Body of pancreas (tissue), 4 donors: ENCODE results near the gene PDE4A. TPM values are rescaled to one million over a fixed set of nuclear protein-coding genes. Genes with fewer than 3 reads are reported as not detected.
"Not testable (repeated sequence)": the region's sequence is repeated elsewhere in the genome, so short reads cannot be mapped to it uniquely, and the experiment has no call there.

Experiments
- ATAC-seq: fragments of 150-250 bp; one replicate; pipeline ENCODE4 v1.9.1; 2016
- DNase-seq, 4 donors: peaks; one replicate each; pipeline ENCODE4 v3.0.0-alpha.2; 2019
- H3K27ac ChIP-seq, 4 donors: fragments of 200-600 bp; sonication (generic); 1 replicate in 3 of 4; 2 replicates in 1 of 4; pipeline versions ENCODE4 v1.5.1 to v1.6.1; 2016 to 2019; ENCODE audit warnings: mild to moderate bottlenecking in 1 of 4, mixed read lengths in 1 of 4, moderate library complexity in 1 of 4
- H3K27me3 ChIP-seq, 2 donors: fragments of 200-600 bp; sonication (generic); one replicate each; pipeline ENCODE4 v1.6.0; 2016; ENCODE audit warnings: mild to moderate bottlenecking in 1 of 2
- H3K36me3 ChIP-seq, 2 donors: fragments of 200-600 bp; sonication (generic); replicated peaks in 1 of 2; 2 replicates each; pipeline ENCODE4 v1.5.1; 2016; ENCODE audit warnings: low read depth in 2 of 2; ENCODE audit not compliant: insufficient read depth in 1 of 2
- H3K4me1 ChIP-seq: fragments of 200-600 bp; sonication (generic); one replicate; pipeline ENCODE4 v1.6.0; 2016
- H3K4me3 ChIP-seq, 2 donors: fragments of 200-600 bp; sonication (generic); 1 replicate in 1 of 2; 2 replicates in 1 of 2; pipeline ENCODE4 v1.5.1; 2016 to 2019
- H3K9me3 ChIP-seq, 3 donors: fragments of 200-600 bp; sonication (generic); 1 replicate in 2 of 3; 2 replicates in 1 of 3; pipeline ENCODE4 v1.5.1; 2016
- POLR2A ChIP-seq, 3 donors: fragments of 450-650 bp; IDR thresholded peaks; one replicate each; pipeline ENCODE4 v1.6.1; 2016; ENCODE audit warnings: antibody characterized with exemption in 3 of 3, mild to moderate bottlenecking in 2 of 3
- WGBS, 2 donors: methylation state at CpG; one replicate each; pipeline ENCODE4 v1.1.5; 2017; 5-methylcytosine and 5-hydroxymethylcytosine counted together
- intact Hi-C: fragments of 100-400 bp; cut with DNase I; formaldehyde crosslinking; loops from one replicate; pipeline ENCODE4 v1.15.1; 2023
- total RNA-seq, 2 donors: library from RNA; depleted of rRNA; stranded (reverse); fragments of >200 nt; gene quantifications; one replicate each; pipeline ENCODE4 v1.1.0, GENCODE V29; 2016
- TF ChIP-seq, protein P1 (sequence below), 7 experiments: fragments of 450-650 bp in 4 of 7; fragments of 200-600 bp in 3 of 7; sonication (generic) in 3 of 7; IDR thresholded peaks; one replicate each; pipeline ENCODE4 v1.5.1; 2016 to 2019; ENCODE audit warnings: antibody characterized with exemption in 7 of 7

Gene PDE4A
- total RNA-seq, 2 donors from 2014 or later = 8.8 to 17.1 TPM

DNA sequence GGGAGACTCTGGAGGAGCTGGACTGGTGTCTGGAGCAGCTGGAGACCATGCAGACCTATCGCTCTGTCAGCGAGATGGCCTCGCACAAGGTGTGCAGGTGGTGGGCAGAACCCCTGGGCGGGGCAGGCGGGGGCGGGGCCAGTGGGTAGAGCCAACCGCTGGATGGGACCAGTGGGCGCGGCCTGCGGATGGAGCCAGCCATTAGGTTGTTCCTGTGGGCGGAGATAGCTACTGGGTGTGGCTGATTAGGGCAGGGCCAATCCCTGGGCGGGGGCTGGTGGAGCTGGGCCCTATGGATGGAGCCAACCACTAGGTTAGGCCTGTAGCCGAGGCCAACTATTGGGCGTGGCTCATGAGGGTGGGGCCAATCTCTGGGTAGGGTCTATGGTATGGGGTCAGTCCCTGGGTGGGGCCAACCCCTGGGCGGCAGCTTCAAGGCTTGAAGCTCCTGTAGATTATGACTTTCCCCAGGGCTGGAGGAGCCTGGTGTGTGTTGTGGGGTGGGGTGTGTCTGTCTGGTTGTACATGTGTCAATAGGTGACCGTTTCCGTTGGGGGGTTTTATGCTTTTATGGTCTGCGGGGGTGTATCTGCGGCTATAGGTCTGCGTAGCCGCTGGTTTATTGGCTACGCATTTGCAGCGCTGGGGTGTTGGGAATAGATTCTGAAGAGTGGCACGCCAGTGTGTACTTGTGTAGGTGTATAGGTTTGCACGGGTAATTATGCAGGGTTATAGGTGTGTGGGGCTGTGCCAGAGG, 30.7 kb downstream of the PDE4A start:
- TF ChIP-seq, protein P1, sequence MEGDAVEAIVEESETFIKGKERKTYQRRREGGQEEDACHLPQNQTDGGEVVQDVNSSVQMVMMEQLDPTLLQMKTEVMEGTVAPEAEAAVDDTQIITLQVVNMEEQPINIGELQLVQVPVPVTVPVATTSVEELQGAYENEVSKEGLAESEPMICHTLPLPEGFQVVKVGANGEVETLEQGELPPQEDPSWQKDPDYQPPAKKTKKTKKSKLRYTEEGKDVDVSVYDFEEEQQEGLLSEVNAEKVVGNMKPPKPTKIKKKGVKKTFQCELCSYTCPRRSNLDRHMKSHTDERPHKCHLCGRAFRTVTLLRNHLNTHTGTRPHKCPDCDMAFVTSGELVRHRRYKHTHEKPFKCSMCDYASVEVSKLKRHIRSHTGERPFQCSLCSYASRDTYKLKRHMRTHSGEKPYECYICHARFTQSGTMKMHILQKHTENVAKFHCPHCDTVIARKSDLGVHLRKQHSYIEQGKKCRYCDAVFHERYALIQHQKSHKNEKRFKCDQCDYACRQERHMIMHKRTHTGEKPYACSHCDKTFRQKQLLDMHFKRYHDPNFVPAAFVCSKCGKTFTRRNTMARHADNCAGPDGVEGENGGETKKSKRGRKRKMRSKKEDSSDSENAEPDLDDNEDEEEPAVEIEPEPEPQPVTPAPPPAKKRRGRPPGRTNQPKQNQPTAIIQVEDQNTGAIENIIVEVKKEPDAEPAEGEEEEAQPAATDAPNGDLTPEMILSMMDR (IDR thresholded peaks at IDR 0.05) = no peak
- TF ChIP-seq POLR2A (IDR thresholded peaks at IDR 0.05) = no peak
- H3K27ac ChIP-seq = no peak overlapping the region
- ATAC-seq = no peak
- DNase-seq = no peak
- no peak overlapping the region for H3K4me3 ChIP-seq
- H3K4me1 ChIP-seq = no peaks in the 10 kb centered on the region
- H3K9me3 ChIP-seq = no peaks in the 10 kb centered on the region
- H3K36me3 ChIP-seq = peaks cover 0 to 1% of the 10 kb centered on the region in 2 donors
- WGBS, 2 donors = 89 to 96% methylated on average over 10 to 24 of the region's 25 CpGs
- intact Hi-C loops = no loop called here
- no peaks in the 10 kb centered on the region for H3K27me3 ChIP-seq

- no peak overlapping the region for H3K4me3 ChIP-seq
- no peak for DNase-seq
- no peaks in the 10 kb centered on the region for H3K9me3 ChIP-seq
- intact Hi-C loops = no loop called here
- 68% methylated on average over 22 of the region's 25 CpGs; no CpG with 5 or more reads in 1 of the 2 donors for WGBS, 2 donors
- ATAC-seq = no peak
- H3K27ac ChIP-seq = no peak overlapping the region
- no peaks in the 10 kb centered on the region for H3K4me1 ChIP-seq
- TF ChIP-seq, protein P1 (IDR thresholded peaks at IDR 0.05) = no peak
- TF ChIP-seq POLR2A (IDR thresholded peaks at IDR 0.05) = no peak
- peaks cover 0 to 1% of the 10 kb centered on the region in 2 donors for H3K36me3 ChIP-seq
- H3K27me3 ChIP-seq = no peaks in the 10 kb centered on the region
Observed at GRCh38 chr19:10452726-10453618, 32.6 kb downstream of the PDE4A start.

GRCh38 chr19:10453852-10454251, 33.5 kb downstream of the PDE4A start:
- WGBS, 2 donors = 70 to 100% methylated on average over 2 to 4 of the region's 4 CpGs
- TF ChIP-seq, protein P1 (IDR thresholded peaks at IDR 0.05) = no peak
- no peak for TF ChIP-seq POLR2A (IDR thresholded peaks at IDR 0.05)
- no peak overlapping the region for H3K27ac ChIP-seq
- no peaks in the 10 kb centered on the region for H3K27me3 ChIP-seq
- intact Hi-C loops = no loop called here
- peaks cover 0 to 1% of the 10 kb centered on the region in 2 donors for H3K36me3 ChIP-seq
- H3K4me3 ChIP-seq = no peak overlapping the region
- no peaks in the 10 kb centered on the region for H3K4me1 ChIP-seq
- H3K9me3 ChIP-seq = no peaks in the 10 kb centered on the region
- ATAC-seq = no peak
- DNase-seq = no peak

GRCh38 chr19:10454267-10454666, 33.9 kb downstream of the PDE4A start:
- no peak for TF ChIP-seq POLR2A (IDR thresholded peaks at IDR 0.05)
- TF ChIP-seq, protein P1 (IDR thresholded peaks at IDR 0.05) = no peak
- no peak overlapping the region for H3K27ac ChIP-seq
- WGBS, 2 donors = 50 to 85% methylated on average over 2 to 5 of the region's 5 CpGs

DNA sequence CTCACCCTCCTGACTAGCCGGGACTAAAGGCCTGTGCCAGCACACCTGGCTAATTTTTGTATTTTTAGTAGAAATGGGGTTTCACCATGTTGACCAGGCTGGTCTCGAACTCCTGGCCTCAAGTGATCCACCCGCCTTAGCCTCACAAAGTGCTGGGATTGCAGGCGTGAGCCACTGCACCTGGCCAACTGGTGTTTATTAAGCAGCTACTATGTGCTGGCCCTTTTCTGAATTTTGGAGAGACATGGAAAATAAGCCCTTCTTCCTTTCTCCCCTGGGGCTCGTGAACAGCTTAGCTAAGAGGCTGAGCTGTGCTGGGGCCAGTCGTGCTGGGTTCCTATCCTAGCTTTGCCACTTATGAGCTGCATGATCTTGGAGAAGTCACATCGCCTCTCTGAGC, 38.4 kb downstream of the PDE4A start:
- intact Hi-C loops, DNase-seq, H3K36me3 ChIP-seq, H3K9me3 ChIP-seq, H3K27me3 ChIP-seq, H3K4me3 ChIP-seq, ATAC-seq, H3K27ac ChIP-seq, H3K4me1 ChIP-seq: not testable (repeated sequence)
- 94 to 97% methylated on average over 5 to 7 of the region's 7 CpGs for WGBS, 2 donors

More at GRCh38 chr19:10454267-10454666, 33.9 kb downstream of the PDE4A start:
- DNase-seq (no peak), ATAC-seq (no peak)
- intact Hi-C loops = no loop called here
- Histone ChIP-seq H3K4me1 (no peaks in the 10 kb centered on the region), H3K27me3 (no peaks in the 10 kb centered on the region), H3K4me3 (no peak overlapping the region), H3K9me3 (no peaks in the 10 kb centered on the region), H3K36me3 (peaks cover 0 to 1% of the 10 kb centered on the region in 2 donors)
